Prostate gland (tissue), 2 donors: ENCODE data around the gene ZSCAN16.

Experiments used
- CTCF ChIP-seq, 4 experiments: fragments of 200-600 bp in 2 of 4; fragments of 450-650 bp in 2 of 4; sonication (generic) in 2 of 4; IDR thresholded peaks; 1 replicate in 3 of 4; 2 replicates in 1 of 4; pipeline ENCODE4 v1.5.1; 2016 to 2019; ENCODE audit warnings: antibody characterized with exemption in 4 of 4, mild to moderate bottlenecking in 2 of 4, moderate library complexity in 2 of 4
- POLR2A ChIP-seq: fragments of 450-650 bp; IDR thresholded peaks from one replicate; pipeline ENCODE4 v1.6.1; 2016; ENCODE audit warnings: antibody characterized with exemption, mild to moderate bottlenecking

DNA sequence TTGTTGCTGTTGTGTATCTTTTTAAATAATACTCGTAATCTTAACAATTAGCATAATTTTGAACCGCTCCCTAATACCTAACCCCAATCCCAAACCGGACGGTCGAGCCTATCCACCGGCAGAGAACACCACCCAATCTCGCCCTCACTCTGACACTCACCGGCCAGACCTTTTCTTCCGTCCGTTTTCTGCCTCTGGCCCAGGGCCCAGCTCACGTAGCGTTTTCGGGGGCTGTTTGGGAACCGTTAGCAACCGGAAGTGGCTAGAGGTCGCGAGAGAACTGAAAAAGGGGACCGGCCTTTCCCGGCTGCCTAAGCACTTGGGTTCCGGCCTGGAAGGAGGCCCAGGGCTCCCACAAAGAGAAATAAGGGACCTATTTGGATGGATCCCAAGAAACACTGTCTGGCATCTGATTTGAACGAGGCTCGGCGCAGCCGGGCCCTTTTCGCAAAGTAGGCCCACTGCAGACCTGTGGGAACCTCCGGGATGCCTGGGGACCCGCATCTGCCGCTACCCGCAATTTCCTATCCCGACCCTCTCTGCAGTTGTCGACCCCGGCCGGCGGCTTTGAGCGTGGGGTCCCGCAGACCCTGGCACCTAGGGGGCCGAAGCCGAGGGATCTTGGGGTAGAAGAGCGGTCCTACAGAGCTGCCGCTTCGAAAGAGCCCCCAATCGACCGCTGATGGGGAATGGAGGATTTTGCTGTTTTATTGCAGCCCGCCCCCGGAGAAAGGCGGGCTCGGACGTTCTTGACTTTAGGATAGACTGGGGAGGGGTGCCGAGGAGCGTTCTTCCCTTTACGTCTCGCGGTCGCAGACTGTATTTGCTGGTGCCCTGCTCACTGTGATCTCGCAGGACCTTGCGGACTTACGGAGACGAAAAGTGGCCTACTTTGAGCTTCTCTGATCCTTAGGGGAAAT lies 12.4 kb downstream of the ZSCAN16 start:
- no peak for TF ChIP-seq CTCF (IDR thresholded peaks at IDR 0.05)
- TF ChIP-seq POLR2A: no peak
